GM12891 (cell line): ENCODE measurements around the gene NMB.

Experiments
- POLR2A ChIP-seq: IDR thresholded peaks from 2 replicates; pipeline ENCODE4 v1.6.1; 2011; ENCODE audit warnings: low read depth, low read length, control low read depth
- POLR2AphosphoS5 ChIP-seq: IDR thresholded peaks from 2 replicates; pipeline ENCODE4 v1.6.1; 2011; ENCODE audit warnings: low read depth, low read length, control low read depth

- no peak for TF ChIP-seq POLR2A
- no peak for TF ChIP-seq POLR2AphosphoS5
Observed at GRCh38 chr15:84681831-84682230, 23.8 kb upstream of the NMB start.
